SH-SY5Y (cell line): ENCODE results near the gene MTHFS.

ENCODE experiments used
- GATA2 ChIP-seq: IDR thresholded peaks from 2 replicates; pipeline ENCODE4 v1.6.1; 2011; ENCODE audit warnings: mild to moderate bottlenecking, low read depth, low read length
- GATA3 ChIP-seq: IDR thresholded peaks from 2 replicates; pipeline ENCODE4 v1.6.1; 2011; ENCODE audit warnings: low read depth, mild to moderate bottlenecking, low read length, moderate library complexity

MTHFS gene

DNA sequence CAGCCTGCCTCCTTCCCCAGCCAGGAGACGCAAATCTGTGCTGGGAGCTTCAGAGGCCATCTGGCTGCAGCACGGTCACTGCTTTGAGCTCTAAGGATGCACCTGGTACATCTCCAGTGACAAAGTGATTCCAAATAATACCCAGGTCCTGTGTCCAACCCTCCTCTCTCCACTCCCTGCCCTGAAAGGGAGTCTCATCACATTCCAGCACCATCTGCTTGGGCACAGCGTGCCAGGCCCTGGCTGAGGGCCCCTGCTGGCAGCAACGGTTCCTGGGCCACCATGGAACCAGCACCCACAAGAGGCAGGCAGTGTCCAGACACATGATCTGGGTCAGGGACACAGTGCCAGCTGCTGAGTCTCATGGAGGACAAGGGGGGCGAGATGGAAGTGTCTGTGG is 81.3 kb downstream of the MTHFS start:
- no peak for TF ChIP-seq GATA3
- no peak for TF ChIP-seq GATA2

DNA sequence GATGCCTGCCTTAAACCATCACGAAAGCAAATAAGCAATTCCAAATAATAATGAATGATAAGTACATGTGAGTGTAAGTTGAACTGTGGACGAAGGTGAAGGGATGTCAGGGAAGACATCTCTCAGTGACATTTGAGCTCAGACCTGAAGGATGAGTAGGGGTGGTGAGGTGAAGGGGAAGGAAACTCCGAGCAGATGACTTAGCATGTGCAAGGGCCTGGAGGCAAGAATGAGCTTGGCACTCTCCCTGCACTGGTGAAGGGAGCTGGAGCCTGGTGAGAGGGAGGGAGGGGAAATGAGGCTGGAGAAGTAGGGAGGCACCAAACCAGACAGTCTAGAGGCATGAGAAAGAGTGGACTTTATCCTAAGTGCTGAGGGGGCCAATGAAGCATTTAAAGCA is 84.3 kb downstream of the MTHFS start:
- TF ChIP-seq GATA2: no peak

DNA sequence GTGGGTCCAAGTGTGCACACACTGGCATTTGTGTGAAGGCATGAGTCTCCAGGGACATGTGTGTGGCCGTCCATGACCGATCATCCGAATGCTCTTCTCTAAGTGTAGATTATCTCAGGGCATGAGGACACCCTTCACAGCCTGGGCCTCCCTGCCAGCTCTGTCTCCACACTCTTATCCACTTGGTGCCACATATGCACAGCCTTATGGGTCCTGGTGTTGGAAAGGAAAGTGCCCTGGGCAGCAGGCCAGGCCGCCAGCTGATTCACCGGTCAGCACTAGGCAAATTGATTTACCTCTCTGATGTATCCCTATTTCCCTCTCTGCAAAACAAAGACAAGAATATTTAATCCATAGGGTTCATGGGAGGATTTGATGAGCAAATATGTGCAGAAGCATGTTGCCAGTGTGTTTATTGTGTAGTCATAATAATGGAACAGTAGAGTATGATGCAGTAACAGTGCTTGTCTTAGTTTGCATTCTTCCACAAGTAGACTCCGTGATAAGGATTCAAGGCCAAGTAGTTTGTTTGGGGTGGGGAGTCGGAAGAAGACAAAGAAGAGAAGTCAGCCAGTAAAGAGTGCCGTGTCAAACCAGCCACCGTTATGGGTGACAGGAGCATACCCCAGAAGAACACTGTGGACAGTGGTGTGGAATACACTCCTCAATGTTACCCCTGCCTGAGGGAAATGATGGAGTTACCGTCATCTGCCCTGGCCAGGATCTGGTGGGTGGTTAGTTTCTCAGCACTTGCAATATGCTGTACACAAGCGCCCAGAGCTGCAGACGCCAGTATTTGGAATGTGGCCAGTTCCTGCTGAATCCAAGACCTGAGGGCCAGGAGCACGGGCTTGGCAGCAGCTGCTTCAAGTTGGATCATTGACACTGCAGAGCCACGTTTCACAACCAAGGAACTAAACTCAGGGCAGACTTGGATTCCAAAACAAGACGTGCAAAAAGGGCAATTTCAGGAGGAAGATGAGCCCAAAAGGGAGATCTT is 85.1 kb downstream of the MTHFS start:
- TF ChIP-seq GATA3 (no peak), GATA2 (no peak)

DNA sequence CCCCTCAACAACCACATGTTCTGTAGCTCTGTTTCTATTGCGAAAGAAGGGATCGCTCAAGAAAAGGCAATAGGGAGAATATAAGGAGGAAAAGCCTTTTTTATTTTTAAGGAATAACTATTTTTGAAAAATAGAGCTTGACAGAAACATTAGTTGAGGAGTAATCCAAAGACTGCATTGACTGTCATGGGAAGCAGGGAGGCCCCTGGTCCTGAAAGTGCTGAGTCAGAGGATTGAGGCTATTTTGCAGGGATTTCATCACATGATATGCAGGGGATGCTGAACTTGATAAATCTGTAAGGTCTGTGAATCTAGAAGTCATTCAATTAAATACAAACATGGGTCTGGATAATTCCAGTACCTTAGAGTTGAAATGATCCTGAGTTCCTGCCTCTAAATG is 92.0 kb downstream of the MTHFS start:
- TF ChIP-seq GATA3 (no peak), GATA2 (no peak)

DNA sequence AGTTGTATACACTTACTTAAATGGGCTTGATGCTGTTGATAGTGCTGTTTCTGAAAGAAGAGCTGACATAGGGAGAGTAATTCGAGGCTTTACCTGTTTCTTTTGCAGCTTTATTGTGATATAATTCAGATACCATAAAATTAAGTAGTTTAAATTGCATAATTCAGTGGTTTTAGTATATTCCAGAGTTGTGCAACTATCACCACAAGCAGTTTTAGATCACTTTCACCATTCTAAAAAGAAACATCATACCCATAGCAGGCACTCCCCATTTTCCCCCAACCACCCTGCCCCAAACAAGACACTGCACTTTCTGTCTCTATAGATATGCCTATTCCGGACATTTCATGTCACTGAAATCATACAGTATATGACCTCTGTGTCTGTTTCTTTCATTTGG is 98.5 kb downstream of the MTHFS start:
- no peak for TF ChIP-seq GATA3
- TF ChIP-seq GATA2: no peak
